ENCODE measurements around the gene AADAT. TPM values are rescaled to one million over a fixed set of nuclear protein-coding genes. Genes with fewer than 3 reads are reported as not detected.
A peak's percentile ranks its signal among the peaks of the same experiment; 100 is the strongest.
"Not testable (repeated sequence)": the region's sequence is repeated elsewhere in the genome, so short reads cannot be mapped to it uniquely, and the experiment has no call there.

Gene AADAT
- total RNA-seq, 2 experiments from 2014 or later: not detected

DNA sequence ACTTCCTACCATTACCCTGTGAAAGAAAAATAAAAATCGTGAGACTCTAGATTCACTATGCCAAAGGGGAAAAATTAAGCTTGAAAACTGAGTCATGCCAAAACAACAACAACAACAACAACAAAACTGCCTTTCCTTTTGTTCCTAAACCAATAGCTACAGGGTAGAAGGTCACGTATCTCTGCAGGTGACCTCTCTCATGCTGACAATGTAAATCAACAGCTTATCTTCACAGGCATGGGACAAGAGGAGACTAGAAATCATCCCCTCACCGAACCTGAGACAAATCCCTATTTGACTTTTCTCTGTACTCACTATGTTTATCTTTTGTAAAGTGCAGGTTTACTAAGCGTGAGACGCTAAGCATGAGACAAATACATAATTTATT lies 20.5 kb upstream of the AADAT start:
- no peak overlapping the region for H3K27ac Mint-ChIP-seq
- H3K36me3 Mint-ChIP-seq: no peaks in the 10 kb centered on the region
- H3K4me3 Mint-ChIP-seq: no peak overlapping the region
- no peak for DNase-seq
- CTCF ChIA-PET: no interaction called here
- H3K9me3 Mint-ChIP-seq: no peaks in the 10 kb centered on the region
- H3K4me1 Mint-ChIP-seq (ENCODE audit: low read depth): no peaks in the 10 kb centered on the region
- intact Hi-C loops (cut with micrococcal nuclease): no loop called here
- POLR2A ChIA-PET: no interaction called here
- no peaks in the 10 kb centered on the region for H3K27me3 Mint-ChIP-seq

DNA sequence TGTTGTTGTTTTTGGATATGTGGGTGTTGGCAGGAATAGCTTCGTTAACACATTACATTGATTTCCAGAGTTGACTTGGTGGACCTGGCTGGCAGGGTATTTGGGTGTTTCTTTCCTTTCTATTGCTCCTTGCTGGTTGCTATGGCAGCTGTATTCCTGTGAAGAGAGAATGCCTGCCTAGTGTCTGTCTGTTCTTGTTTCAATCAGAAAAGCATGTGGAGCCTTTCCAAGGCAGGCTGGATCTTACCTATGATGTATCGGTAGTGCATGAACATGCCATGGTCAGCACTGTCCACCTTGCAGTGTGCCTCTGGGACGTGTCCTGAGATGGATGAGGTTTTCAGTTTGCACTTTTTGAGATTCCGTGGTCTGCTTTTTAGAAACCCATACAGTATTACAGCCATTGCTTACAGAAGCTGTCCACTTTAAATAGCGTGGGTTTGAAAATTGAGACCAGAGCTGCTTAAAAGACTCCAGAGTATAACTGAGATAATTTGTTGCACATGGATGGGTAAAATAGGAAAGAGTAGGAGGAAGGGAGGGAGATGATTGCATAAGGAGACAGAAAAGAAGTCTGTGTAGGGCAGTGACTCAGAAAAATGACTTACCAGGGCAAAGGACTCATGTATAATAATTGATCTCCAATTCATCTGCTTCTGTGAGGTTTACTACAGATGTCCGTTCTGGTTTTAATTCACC lies 20.0 kb upstream of the AADAT start:
- Mint-ChIP-seq H3K27me3 (no peaks in the 10 kb centered on the region), H3K4me1 (ENCODE audit: low read depth) (no peaks in the 10 kb centered on the region), H3K9me3 (no peaks in the 10 kb centered on the region), H3K4me3 (no peak overlapping the region), H3K27ac (no peak overlapping the region), H3K36me3 (no peaks in the 10 kb centered on the region)
- intact Hi-C loops (cut with micrococcal nuclease): no loop called here
- CTCF ChIA-PET: no interaction called here
- POLR2A ChIA-PET: no interaction called here
- no peak for DNase-seq

DNA sequence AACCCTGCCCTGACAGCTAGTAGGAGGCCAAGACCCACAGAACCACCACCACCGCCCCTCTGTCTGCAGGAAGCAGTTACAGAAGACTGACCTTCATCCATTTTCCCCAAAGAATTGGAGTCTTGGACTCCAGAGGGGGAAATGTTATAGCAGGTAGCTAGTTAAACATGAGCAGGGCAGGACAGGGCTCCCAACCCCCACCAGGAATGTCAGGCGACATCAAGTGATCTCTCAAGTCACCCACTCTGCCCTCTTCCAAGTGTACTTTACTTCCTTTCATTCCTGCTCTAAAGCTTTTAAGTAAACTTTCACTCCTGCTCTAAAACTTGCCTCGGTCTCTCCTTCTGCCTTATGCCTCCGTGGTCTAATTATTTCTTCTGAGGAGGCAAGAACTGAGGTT lies 17.1 kb upstream of the AADAT start:
- H3K27ac Mint-ChIP-seq: no peak overlapping the region
- DNase-seq: no peak
- no peaks in the 10 kb centered on the region for H3K27me3 Mint-ChIP-seq
- H3K4me1 Mint-ChIP-seq (ENCODE audit: low read depth): no peaks in the 10 kb centered on the region
- CTCF ChIA-PET: no interaction called here
- POLR2A ChIA-PET: no interaction called here
- H3K36me3 Mint-ChIP-seq: no peaks in the 10 kb centered on the region
- no peak overlapping the region for H3K4me3 Mint-ChIP-seq
- no peaks in the 10 kb centered on the region for H3K9me3 Mint-ChIP-seq
- intact Hi-C loops (cut with micrococcal nuclease): no loop called here

DNA sequence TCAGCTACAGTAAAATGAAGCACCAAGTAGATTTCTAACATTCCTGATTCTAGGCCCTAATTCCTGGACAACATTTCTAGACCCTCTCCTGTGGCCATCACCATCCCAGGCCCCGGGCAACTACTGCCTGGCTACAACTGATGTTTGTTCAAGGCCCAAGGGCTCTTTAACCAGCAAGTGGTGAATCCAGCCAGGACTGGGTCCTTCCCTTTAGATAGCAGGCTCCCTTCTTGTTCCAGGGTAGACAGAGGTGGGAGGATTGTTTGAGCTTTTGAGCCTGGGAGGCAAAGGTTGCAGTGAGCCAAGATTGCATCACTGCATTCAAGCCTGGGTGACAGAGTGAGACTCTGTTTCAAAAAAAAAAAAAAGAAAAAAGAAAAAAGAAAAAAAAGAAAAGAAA lies 12.7 kb upstream of the AADAT start:
- Mint-ChIP-seq H3K9me3 (no peaks in the 10 kb centered on the region), H3K36me3 (no peaks in the 10 kb centered on the region), H3K4me3 (no peak overlapping the region), H3K27me3 (peaks cover 13% of the 10 kb centered on the region), H3K4me1 (ENCODE audit: low read depth) (no peaks in the 10 kb centered on the region), H3K27ac (no peak overlapping the region)
- DNase-seq: no peak
- intact Hi-C loops (cut with micrococcal nuclease): no loop called here
- POLR2A ChIA-PET: no interaction called here
- CTCF ChIA-PET: no interaction called here

DNA sequence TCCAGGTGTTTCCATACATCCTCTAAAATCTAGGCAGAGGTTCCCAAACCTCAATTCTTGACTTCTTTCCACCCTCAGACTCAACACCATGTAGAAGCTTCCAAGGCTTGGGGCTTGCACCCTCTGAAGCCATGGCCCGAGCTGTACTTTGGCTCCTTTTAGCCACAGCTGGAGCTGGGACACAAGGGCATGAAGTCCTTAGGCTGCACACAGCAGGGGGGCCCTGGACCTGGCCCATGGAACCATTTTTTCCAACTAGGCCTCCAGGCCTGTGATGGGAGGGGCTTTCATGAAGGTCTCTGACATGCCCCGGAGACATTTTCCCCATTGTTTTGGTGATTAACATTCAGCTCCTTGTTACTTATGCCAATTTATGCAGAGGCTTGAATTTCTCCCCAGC lies 8.4 kb upstream of the AADAT start:
- intact Hi-C loops (cut with micrococcal nuclease); CTCF ChIA-PET; POLR2A ChIA-PET: not testable (repeated sequence)

DNA sequence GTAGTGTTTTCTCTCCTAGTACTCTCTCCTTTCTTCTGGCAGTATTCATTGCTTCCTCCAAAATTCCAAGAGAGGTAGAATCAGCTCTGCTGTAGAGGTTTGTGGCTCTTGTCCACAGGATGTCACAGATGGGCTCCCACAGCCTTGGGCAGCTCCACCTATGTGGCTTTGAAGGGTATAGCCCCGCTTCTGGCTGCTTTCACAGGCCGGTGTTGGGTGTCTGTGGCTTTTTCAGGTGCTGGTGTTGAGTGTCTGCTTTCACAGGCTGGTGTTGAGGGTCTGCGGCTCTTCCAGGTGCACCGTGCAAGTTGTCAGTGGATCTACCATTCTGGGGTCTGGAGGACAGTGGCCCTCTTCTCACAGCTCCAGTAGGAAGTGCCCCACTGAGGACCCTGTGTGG lies 7.9 kb upstream of the AADAT start:
- POLR2A ChIA-PET: no interaction called here
- CTCF ChIA-PET: no interaction called here
- Mint-ChIP-seq H3K36me3 (no peaks in the 10 kb centered on the region), H3K27ac (no peak overlapping the region), H3K27me3 (peaks cover 19% of the 10 kb centered on the region), H3K4me1 (ENCODE audit: low read depth) (no peaks in the 10 kb centered on the region), H3K4me3 (no peak overlapping the region), H3K9me3 (no peaks in the 10 kb centered on the region)
- no peak for DNase-seq
- intact Hi-C loops (cut with micrococcal nuclease): no loop called here

More for the DNA sequence above, 8.4 kb upstream of the AADAT start:
- H3K36me3 Mint-ChIP-seq; H3K9me3 Mint-ChIP-seq; H3K4me1 Mint-ChIP-seq (ENCODE audit: low read depth); H3K4me3 Mint-ChIP-seq; DNase-seq; H3K27ac Mint-ChIP-seq: not testable (repeated sequence)
- peaks cover 17% of the 10 kb centered on the region for H3K27me3 Mint-ChIP-seq

DNA sequence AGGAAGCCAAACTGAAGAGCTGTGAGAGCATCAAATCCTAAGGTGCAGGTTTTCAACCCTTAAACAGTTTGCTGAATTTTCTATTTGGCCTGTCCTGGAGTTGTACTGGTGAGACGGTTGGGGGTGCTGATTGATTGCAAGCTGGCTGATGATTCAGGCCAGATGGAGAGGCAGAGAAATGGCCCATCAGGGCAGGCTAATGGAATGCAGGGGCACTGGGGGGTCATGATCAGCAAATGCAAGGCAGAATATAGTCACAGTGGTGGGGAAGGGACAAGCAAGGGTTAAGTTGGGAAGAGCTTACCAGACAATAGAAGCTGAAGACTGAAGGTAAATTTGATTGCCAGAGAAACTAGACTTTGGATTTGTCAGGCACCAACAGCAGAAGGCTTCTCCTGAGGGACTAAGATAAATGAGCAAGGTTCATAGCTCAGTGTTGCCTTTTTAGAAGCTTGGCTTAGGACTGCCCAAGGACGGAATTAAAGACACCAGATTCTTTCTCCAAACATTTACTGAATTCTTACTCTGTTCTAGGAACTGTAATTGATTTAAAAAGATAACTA lies 4.3 kb upstream of the AADAT start:
- Mint-ChIP-seq H3K4me1 (ENCODE audit: low read depth) (peaks cover 9% of the 10 kb centered on the region), H3K9me3 (no peaks in the 10 kb centered on the region), H3K27me3 (peaks cover 40% of the 10 kb centered on the region), H3K27ac (no peak overlapping the region), H3K4me3 (no peak overlapping the region), H3K36me3 (no peaks in the 10 kb centered on the region)
- intact Hi-C loops (cut with micrococcal nuclease): no loop called here
- no peak for DNase-seq
- CTCF ChIA-PET: interaction anchor here (0.7 to 0.9 kb wide), 2 partner anchors 251 to 283 kb away, joined by 3 read pairs; no protein-coding TSS in a partner anchor
- POLR2A ChIA-PET: no interaction called here

DNA sequence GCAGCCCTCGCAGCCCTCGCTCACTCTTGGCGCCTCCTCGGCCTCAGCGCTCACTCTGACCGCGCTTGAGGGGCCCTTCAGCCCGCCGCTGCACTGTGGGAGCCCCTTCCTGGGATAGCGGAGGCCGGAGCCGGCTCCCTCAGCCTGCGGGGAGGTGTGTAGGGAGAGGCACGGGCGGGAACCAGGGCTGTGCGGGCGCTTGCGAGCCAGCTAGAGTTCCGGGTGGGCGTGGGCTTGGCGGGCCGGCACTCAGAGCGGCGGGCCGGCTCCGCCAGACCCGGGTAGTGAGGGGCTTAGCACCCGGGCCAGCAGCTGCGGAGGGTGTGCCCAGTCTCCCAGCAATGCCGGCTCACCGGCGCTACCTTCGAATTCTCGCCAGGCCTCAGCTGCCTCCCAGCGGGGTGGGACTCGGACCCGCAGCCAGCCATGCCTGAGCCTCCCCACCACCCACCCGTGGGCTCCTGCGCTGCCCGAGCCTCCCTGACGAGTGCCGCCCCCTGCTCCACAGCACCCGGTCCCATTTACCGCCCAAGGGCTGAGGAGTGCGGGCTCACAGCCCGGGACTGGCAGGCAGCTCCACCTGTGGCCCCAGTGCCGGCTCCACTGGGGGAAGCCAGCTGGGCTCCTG lies 1.4 kb upstream of the AADAT start:
- intact Hi-C loops (cut with micrococcal nuclease): no loop called here
- CTCF ChIA-PET: no interaction called here

DNA sequence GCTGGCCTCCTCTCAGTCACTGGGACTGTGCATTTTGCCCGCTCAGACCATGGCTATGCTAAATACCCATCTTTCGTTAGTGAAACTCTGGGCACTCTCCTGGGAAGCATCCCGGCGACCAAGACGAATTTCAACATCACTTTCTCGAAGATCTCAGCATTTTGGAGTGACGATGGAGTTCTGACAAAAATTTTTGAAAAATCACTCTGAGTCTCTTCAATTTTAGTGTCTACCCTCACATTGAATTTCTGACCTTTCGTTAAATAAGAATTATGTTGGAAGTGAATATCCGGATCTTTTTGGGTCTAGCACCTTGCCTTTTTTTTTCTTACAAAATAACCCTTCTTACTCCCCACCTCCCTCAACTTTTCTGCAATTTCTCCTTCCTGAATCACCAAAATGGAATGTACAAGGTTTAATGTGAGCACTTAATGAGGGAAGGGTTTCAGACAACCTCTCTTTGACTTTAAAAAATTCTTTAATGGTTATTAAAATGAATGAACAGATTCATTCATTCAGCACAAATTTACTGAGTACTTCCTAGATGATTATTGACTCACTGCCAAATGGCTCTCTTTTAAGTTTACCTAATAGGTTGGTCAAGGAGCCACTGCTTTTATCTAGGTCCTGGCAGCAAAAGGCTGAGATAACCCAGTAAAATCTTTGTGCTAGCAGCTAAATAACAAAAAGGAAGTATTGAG lies 746 bp upstream of the AADAT start:
- peak overlapping the region; percentile 16 for H3K4me3 Mint-ChIP-seq
- no peak overlapping the region for H3K27ac Mint-ChIP-seq
- POLR2A ChIA-PET: no interaction called here
- H3K36me3 Mint-ChIP-seq: no peaks in the 10 kb centered on the region
- peaks cover 37% of the 10 kb centered on the region for H3K27me3 Mint-ChIP-seq
- H3K9me3 Mint-ChIP-seq: no peaks in the 10 kb centered on the region
- no peak for DNase-seq
- intact Hi-C loops (cut with micrococcal nuclease): no loop called here
- CTCF ChIA-PET: no interaction called here
- peaks cover 9% of the 10 kb centered on the region for H3K4me1 Mint-ChIP-seq (ENCODE audit: low read depth)

More for the DNA sequence above, 1.4 kb upstream of the AADAT start:
- no peak overlapping the region for H3K4me3 Mint-ChIP-seq
- H3K4me1 Mint-ChIP-seq (ENCODE audit: low read depth): peaks cover 9% of the 10 kb centered on the region
- POLR2A ChIA-PET: no interaction called here
- H3K9me3 Mint-ChIP-seq: no peaks in the 10 kb centered on the region
- no peak for DNase-seq
- no peak overlapping the region for H3K27ac Mint-ChIP-seq
- no peaks in the 10 kb centered on the region for H3K36me3 Mint-ChIP-seq
- peaks cover 37% of the 10 kb centered on the region for H3K27me3 Mint-ChIP-seq

DNA sequence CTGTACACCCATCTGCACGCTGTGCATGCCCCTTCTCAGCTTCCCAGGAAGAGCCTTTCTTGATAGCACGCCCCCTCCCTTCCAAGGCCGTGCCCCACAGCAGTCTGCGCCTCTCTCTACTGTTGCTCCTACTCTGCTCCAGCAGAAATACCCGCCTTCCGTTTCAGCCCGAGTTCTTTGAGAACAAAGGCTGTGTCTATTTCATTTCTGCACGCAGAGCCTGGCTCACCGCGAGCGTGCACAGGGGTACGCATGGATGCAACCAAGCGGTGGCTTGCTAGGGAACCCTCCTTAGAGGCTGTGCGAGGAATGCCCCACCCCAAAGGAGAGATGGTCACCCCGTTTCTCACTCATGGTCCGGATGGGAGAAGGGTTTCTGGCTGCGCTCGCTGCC lies 485 bp downstream of the AADAT start:
- no peak for DNase-seq
- CTCF ChIA-PET: no interaction called here

DNA sequence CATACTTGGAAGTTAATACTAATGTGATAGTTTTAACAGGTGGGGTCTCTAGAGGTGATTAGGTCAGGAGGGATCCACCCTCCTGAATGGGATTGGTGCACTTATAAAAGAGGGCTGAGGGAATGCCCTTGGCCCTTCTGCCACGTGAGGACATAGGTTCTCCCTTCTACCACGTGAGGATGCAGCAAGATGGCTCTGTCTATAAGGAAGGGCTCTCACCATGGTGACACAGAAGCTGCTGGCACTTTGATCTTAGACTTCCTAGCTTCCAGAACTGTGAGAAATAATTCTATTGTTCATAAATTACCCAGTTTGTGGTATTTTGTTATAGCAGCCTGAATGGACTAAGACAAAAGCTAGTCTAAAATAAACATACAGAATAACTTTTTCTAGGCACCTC lies 1.0 kb downstream of the AADAT start:
- no peak overlapping the region for H3K27ac Mint-ChIP-seq
- peaks cover 9% of the 10 kb centered on the region for H3K4me1 Mint-ChIP-seq (ENCODE audit: low read depth)
- ChIA-PET POLR2A (no interaction called here), CTCF (no interaction called here)
- no peaks in the 10 kb centered on the region for H3K36me3 Mint-ChIP-seq
- intact Hi-C loops (cut with micrococcal nuclease): no loop called here
- DNase-seq: no peak
- H3K4me3 Mint-ChIP-seq: no peak overlapping the region
- no peaks in the 10 kb centered on the region for H3K9me3 Mint-ChIP-seq
- H3K27me3 Mint-ChIP-seq: peaks cover 34% of the 10 kb centered on the region

More for the DNA sequence above, 485 bp downstream of the AADAT start:
- H3K9me3 Mint-ChIP-seq: no peaks in the 10 kb centered on the region
- peak overlapping the region; percentile 13 for H3K4me3 Mint-ChIP-seq
- H3K4me1 Mint-ChIP-seq (ENCODE audit: low read depth): peaks cover 9% of the 10 kb centered on the region
- intact Hi-C loops (cut with micrococcal nuclease): no loop called here
- peaks cover 37% of the 10 kb centered on the region for H3K27me3 Mint-ChIP-seq
- H3K27ac Mint-ChIP-seq: no peak overlapping the region
- H3K36me3 Mint-ChIP-seq: no peaks in the 10 kb centered on the region
- POLR2A ChIA-PET: no interaction called here

DNA sequence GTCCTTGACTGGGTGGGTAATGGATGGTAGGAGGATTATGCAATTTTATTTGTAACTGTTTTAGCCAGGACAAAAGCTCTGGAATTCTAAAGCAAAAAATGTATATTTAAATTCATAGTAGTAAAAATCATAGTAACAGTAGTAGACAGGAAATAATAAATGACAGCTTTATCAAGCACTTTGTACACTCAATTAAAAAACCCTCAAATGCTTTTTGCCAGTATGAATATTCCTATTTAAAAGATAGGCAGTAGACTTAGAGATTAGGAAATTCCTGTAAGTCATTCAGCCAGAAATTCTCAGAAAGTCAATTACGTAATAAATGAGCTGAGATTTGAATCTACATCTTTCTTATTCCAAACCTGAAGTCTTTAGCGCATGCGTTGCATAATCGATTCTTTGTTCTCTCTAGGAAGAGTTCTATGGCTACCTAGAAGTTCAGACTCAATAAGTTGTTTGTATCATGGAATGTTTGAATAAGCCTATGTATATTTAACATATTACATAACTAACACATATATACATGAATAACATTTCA lies 2.5 kb downstream of the AADAT start:
- Mint-ChIP-seq H3K4me1 (ENCODE audit: low read depth) (peaks cover 9% of the 10 kb centered on the region), H3K9me3 (no peaks in the 10 kb centered on the region), H3K36me3 (no peaks in the 10 kb centered on the region), H3K4me3 (no peak overlapping the region), H3K27me3 (peaks cover 28% of the 10 kb centered on the region), H3K27ac (no peak overlapping the region)
- ChIA-PET CTCF (no interaction called here), POLR2A (no interaction called here)
- intact Hi-C loops (cut with micrococcal nuclease): no loop called here
- no peak for DNase-seq
